HL-60 (cell line): ENCODE data around the gene MCUB.

Experiments used
- CTCF ChIP-seq: IDR thresholded peaks from one replicate; pipeline ENCODE4 v1.5.1; 2011; ENCODE audit warnings: low read length, control low read depth, inconsistent platforms; ENCODE audit not compliant: insufficient read depth
- GABPA ChIP-seq: IDR thresholded peaks from 2 replicates; pipeline ENCODE4 v1.6.1; 2012; ENCODE audit warnings: low read depth
- POLR2AphosphoS5 ChIP-seq: IDR thresholded peaks from 2 replicates; pipeline ENCODE4 v1.6.1; 2012; ENCODE audit warnings: low read depth
- REST ChIP-seq: IDR thresholded peaks from 2 replicates; pipeline ENCODE4 v1.6.1; 2012; ENCODE audit warnings: low read depth; ENCODE audit not compliant: insufficient replicate concordance

- no peak for TF ChIP-seq REST
- no peak for TF ChIP-seq POLR2AphosphoS5
- no peak for TF ChIP-seq CTCF
- no peak for TF ChIP-seq GABPA
These were observed 39.1 kb downstream of the MCUB start for GRCh38 chr4:109599046-109599652.
